ENCODE data around the gene CYP46A1.

Gene CYP46A1

GRCh38 chr14:99676657-99677056 lies 7.4 kb upstream of the CYP46A1 start:
- no peak overlapping the region for H3K27ac ChIP-seq
- no peaks in the 10 kb centered on the region for H3K36me3 ChIP-seq
- no peak for TF ChIP-seq CTCF (IDR thresholded peaks at IDR 0.05)
- H3K4me3 ChIP-seq (ENCODE audit: low read depth in 1 of 2, low read length in 1 of 2) = no peak overlapping the region
- H3K4me1 ChIP-seq (ENCODE audit: control insufficient read depth in 1 of 2, insufficient read depth in 1 of 2, low read depth in 1 of 2, low read length in 1 of 2) = peaks cover 0 to 11% of the 10 kb centered on the region in 2 experiments
- peaks cover 59% of the 10 kb centered on the region for H3K27me3 ChIP-seq
- H3K9me3 ChIP-seq = peaks cover 7% of the 10 kb centered on the region

- H3K4me3 ChIP-seq (ENCODE audit: low read depth in 1 of 2, low read length in 1 of 2) = no peak overlapping the region
- TF ChIP-seq CTCF (IDR thresholded peaks at IDR 0.05) = no peak
- H3K9me3 ChIP-seq = peaks cover 7% of the 10 kb centered on the region
These were observed 6.6 kb upstream of the CYP46A1 start for GRCh38 chr14:99677231-99678140.

GRCh38 chr14:99678198-99678597 lies 5.9 kb upstream of the CYP46A1 start:
- no peak for TF ChIP-seq CTCF (IDR thresholded peaks at IDR 0.05)

More at GRCh38 chr14:99677231-99678140, 6.6 kb upstream of the CYP46A1 start:
- Histone ChIP-seq H3K4me1 (ENCODE audit: control insufficient read depth in 1 of 2, insufficient read depth in 1 of 2, low read depth in 1 of 2, low read length in 1 of 2) (peaks cover 0 to 5% of the 10 kb centered on the region in 2 experiments), H3K27me3 (peaks cover 64% of the 10 kb centered on the region), H3K36me3 (no peaks in the 10 kb centered on the region), H3K27ac (no peak overlapping the region)

GRCh38 chr14:99679111-99679510 lies 5.0 kb upstream of the CYP46A1 start:
- no peak for TF ChIP-seq CTCF (IDR thresholded peaks at IDR 0.05)
- Histone ChIP-seq H3K4me3 (ENCODE audit: low read depth in 1 of 2, low read length in 1 of 2) (no peak overlapping the region), H3K4me1 (ENCODE audit: control insufficient read depth in 1 of 2, insufficient read depth in 1 of 2, low read depth in 1 of 2, low read length in 1 of 2) (peaks cover 9 to 13% of the 10 kb centered on the region in 2 experiments), H3K9me3 (peaks cover 7% of the 10 kb centered on the region), H3K36me3 (no peaks in the 10 kb centered on the region), H3K27me3 (peaks cover 77% of the 10 kb centered on the region), H3K27ac (no peak overlapping the region)

More at GRCh38 chr14:99678198-99678597, 5.9 kb upstream of the CYP46A1 start:
- H3K27ac ChIP-seq = no peak overlapping the region
- H3K27me3 ChIP-seq = peaks cover 71% of the 10 kb centered on the region
- H3K9me3 ChIP-seq = peaks cover 7% of the 10 kb centered on the region
- no peak overlapping the region for H3K4me3 ChIP-seq (ENCODE audit: low read depth in 1 of 2, low read length in 1 of 2)
- no peaks in the 10 kb centered on the region for H3K36me3 ChIP-seq
- H3K4me1 ChIP-seq (ENCODE audit: control insufficient read depth in 1 of 2, insufficient read depth in 1 of 2, low read depth in 1 of 2, low read length in 1 of 2) = peaks cover 5 to 6% of the 10 kb centered on the region in 2 experiments

GRCh38 chr14:99679543-99679942 lies 4.6 kb upstream of the CYP46A1 start:
- no peak for TF ChIP-seq CTCF (IDR thresholded peaks at IDR 0.05)
- Histone ChIP-seq H3K27me3 (peaks cover 77% of the 10 kb centered on the region), H3K36me3 (no peaks in the 10 kb centered on the region), H3K4me3 (ENCODE audit: low read depth in 1 of 2, low read length in 1 of 2) (no peak overlapping the region), H3K4me1 (ENCODE audit: control insufficient read depth in 1 of 2, insufficient read depth in 1 of 2, low read depth in 1 of 2, low read length in 1 of 2) (peaks cover 10 to 17% of the 10 kb centered on the region in 2 experiments), H3K9me3 (peaks cover 7% of the 10 kb centered on the region), H3K27ac (no peak overlapping the region)
